Activated T-cell treated with anti-CD3 and anti-CD28 coated beads, Interleukin-2, amount 50 U/mL, for 4 hours (primary cell): Measurements from ENCODE around the gene MSRB2. TPM values are rescaled to one million over a fixed set of nuclear protein-coding genes. Genes with fewer than 3 reads are reported as not detected.
A peak's percentile ranks its signal among the peaks of the same experiment; 100 is the strongest.

ENCODE experiments used
- ATAC-seq, 2 donors: fragments of 200-7000 bp; cut with Tn5 transposase; one replicate each; pipeline ENCODE4 v1.10.0; 2021
- DNase-seq: peaks from one replicate; pipeline ENCODE4 v3.0.0-alpha.2; 2020
- H3K27me3 Mint-ChIP-seq: one replicate; pipeline ENCODE4 v1.8.0; 2021; ENCODE audit warnings: low read depth, mixed read lengths
- H3K36me3 Mint-ChIP-seq: one replicate; pipeline ENCODE4 v1.8.0; 2022; ENCODE audit warnings: mixed read lengths; ENCODE audit not compliant: insufficient read depth
- H3K4me1 Mint-ChIP-seq: one replicate; pipeline ENCODE4 v1.8.0; 2021; ENCODE audit warnings: low read depth, mixed read lengths
- H3K4me3 Mint-ChIP-seq: one replicate; pipeline ENCODE4 v1.8.0; 2021; ENCODE audit warnings: mild to moderate bottlenecking, moderate library complexity, mixed read lengths
- H3K9me3 Mint-ChIP-seq: one replicate; pipeline ENCODE4 v1.8.0; 2021; ENCODE audit warnings: mixed read lengths
- total RNA-seq, 3 donors: library from RNA; stranded (reverse); gene quantifications; one replicate each; pipeline ENCODE4 v1.2.1, GENCODE V29; 2021

The MSRB2 gene
- total RNA-seq, 3 donors from 2014 or later, result 0.99 to 1.3 (median 1.1) TPM

DNA sequence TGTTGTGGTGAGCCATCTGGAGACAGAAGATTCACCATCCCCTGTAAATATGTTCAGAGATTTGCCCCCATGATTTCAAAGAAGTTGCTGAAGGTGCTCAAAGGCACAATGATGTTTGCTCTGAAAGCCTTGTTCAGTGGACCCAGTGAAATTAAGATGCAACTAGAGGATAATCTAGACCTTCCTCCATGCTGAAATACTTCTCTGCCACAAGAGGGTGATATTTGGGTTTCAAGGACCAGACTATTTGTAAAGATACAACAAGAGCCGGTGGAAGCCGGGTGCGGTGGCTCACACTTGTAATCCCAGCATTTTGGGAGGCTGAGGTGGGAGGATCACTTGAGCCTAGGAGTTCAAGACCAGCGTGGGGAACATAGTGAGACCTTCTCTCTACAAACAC is 13.5 kb upstream of the MSRB2 start:
- no peaks in the 10 kb centered on the region for H3K4me1 Mint-ChIP-seq
- H3K4me3 Mint-ChIP-seq, result no peak overlapping the region
- H3K27me3 Mint-ChIP-seq, result peaks cover 40% of the 10 kb centered on the region
- no peaks in the 10 kb centered on the region for H3K36me3 Mint-ChIP-seq
- H3K9me3 Mint-ChIP-seq, result peaks cover 4% of the 10 kb centered on the region
- ATAC-seq (no peak), DNase-seq (no peak)

DNA sequence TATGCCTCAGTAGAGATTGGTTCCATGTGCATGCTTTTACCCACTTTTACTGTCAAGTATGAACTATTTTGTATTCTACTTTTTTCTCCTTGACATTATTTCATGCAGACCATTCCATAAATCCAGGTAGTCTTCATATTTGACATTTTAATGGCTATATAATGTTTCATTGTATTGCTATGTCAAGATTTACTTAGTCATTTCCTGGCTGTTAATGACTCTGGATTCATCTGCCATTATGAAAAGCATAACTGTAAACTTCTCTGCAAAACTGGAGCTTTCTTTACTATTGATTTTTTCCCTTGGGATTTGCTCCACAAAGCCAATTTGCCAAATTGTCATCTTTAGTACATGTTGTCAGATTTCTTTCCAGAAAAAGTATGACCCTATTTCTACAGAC is 6.8 kb upstream of the MSRB2 start:
- Mint-ChIP-seq H3K4me3 (no peak overlapping the region), H3K27me3 (peaks cover 3% of the 10 kb centered on the region), H3K9me3 (peaks cover 8% of the 10 kb centered on the region), H3K4me1 (no peaks in the 10 kb centered on the region), H3K36me3 (no peaks in the 10 kb centered on the region)
- ATAC-seq (no peak), DNase-seq (no peak)

DNA sequence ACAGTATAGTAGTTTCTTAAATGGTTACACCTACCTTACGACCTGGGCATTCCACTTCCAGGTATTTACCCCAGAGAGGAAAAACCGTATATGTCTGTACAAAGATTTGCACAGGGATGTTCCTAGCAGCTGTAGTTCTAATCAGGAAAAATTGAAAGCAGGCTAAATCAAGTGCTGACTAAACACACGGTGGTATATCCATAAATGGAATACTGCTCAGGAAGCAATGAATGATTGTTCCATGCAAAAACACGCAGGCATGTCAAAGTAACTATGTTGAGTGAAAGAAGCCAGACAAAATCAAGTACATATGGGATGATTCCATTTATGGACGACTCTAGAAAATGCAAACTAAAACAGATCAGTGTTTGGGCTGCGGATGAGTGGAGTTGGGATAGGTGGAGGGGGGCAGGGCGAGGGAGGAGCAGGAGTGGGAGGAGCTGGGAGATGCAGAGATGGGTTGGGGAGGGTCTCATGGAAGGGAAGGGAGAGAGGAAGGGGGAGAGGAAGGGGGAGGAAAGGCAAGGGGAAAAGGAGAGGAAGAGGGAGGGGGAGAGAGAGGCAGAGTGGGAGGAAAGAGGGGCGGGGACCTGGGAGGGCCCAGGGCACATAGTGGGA is 484 bp upstream of the MSRB2 start:
- Mint-ChIP-seq H3K9me3 (peaks cover 4% of the 10 kb centered on the region), H3K4me3 (peak overlapping the region; percentile 74), H3K4me1 (peaks cover 28% of the 10 kb centered on the region), H3K27me3 (no peaks in the 10 kb centered on the region), H3K36me3 (no peaks in the 10 kb centered on the region)
- DNase-seq (no peak), ATAC-seq (no peak)

DNA sequence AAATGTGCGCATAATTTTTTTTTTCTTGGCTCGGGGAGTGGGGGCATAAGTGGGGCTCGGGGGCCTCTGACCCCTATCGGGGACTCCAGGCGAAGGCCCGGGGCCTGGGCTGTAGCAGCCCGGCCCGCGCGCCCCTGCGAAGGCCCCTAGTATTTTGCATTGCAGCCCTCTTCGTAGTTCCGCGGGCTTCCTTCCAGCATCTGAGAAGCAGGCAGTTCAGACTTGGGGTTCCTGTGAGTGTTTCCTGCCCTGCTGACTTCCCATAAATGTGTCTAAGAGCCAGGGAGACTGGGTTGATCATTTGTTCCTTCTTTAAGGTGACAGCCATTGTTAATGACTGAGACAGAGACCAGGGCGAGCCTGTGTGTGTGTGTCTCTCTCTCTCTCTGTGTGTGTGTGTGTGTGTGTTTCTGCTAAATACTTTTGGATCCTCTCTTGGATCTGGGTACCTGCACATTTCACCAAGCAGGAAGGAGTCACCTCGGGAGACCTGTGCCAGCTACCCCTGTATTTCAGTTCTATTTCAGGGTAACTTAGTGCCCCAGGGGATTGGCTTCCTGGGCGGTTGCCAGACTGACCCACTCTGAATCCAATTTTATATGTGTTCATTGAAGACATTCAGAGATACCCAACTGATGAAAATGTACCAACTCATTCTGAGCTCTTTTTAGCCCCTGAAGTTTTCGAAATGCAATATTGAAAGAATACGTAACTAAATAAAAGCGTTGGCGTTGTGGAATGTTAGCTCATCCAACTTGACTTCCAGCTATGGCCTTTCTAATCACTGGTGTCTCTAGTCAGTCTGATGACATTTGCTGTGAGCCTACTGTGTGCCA is 805 bp downstream of the MSRB2 start:
- peak; percentile 46 to 59 for ATAC-seq
- Mint-ChIP-seq H3K27me3 (no peaks in the 10 kb centered on the region), H3K36me3 (peaks cover under 1% of the 10 kb centered on the region), H3K4me1 (peaks cover 37% of the 10 kb centered on the region), H3K9me3 (peaks cover 5% of the 10 kb centered on the region), H3K4me3 (peak overlapping the region; percentile 84)
- DNase-seq, result peak; percentile 16

DNA sequence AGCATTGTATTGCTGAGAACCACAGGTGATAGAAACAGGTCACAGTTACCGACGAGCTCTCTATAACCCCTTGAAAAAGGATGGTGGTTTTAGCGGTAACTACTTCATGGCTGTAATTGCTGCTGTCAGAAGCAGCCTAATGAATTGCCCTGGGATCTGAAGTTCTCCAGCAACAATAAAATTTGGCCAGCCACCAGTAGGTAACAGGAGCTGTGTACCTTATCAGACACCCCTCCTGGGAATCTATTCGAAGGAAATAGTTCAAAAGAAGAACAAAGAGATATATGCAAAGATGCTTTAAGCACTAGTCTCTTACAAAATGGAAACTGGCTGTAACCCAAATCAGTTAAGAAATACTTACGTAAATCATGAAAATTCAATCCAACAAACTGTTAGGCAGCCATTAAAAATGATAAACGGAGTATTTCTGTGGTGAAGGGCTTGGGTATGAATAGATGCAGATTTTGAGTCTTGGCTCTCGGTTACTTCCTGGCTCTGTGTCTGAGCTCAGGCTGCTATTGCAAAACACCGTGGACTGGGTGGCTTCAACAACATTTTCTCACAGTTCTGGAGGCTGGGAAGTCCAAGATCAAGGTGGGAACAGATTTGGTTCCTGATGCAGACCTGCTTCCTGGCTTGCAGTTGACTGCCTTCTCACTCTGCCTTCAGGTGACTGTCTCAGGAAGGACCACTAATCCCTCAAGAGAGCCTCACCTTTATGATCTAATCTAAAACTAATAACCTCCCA is 1.6 kb downstream of the MSRB2 start:
- ATAC-seq, result no peak
- Mint-ChIP-seq H3K4me3 (peak overlapping the region; percentile 84), H3K27me3 (no peaks in the 10 kb centered on the region), H3K36me3 (peaks cover 4% of the 10 kb centered on the region), H3K9me3 (peaks cover 4% of the 10 kb centered on the region), H3K4me1 (peaks cover 37% of the 10 kb centered on the region)
- no peak for DNase-seq

DNA sequence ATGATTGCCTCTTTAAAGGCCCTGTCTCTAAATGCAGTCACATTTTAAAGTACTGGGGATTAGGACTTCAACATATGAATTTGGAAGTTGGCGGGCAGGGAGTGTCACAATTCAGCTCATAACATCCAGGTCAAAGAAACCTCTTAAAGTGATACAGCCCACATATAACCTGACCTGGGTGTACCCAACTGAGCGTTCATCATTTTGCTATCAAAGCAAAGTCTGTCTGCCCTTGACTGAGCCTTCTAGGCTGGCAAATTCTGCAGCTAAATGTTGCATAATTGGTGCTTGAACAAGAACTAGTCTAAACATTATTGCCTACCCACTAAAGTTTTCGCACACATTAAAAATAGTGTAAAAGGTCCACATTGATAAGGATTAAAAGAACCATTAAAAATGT is 3.7 kb downstream of the MSRB2 start:
- peaks cover 4% of the 10 kb centered on the region for H3K9me3 Mint-ChIP-seq
- DNase-seq (no peak), ATAC-seq (no peak)
- no peaks in the 10 kb centered on the region for H3K27me3 Mint-ChIP-seq
- no peak overlapping the region for H3K4me3 Mint-ChIP-seq
- peaks cover 37% of the 10 kb centered on the region for H3K4me1 Mint-ChIP-seq
- H3K36me3 Mint-ChIP-seq, result peaks cover 7% of the 10 kb centered on the region

DNA sequence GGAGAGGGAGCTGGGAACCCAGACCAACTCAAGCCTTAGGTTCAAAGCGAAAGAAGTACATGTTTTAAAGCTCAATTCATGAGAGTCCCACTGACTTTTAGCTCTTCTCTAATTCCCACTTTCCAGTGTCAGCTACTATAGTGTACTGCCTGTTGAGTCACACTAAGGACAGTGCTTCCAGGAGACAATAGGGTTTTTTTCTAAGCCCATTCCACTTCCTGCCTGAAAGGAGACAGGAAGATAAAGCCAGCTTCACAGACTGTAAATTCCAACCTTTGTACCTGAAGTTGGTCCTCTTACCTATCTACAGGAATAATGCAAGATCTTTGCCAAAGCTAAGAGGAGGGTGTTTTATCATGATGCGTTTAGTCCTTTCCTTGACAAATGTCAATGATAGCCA is 4.4 kb downstream of the MSRB2 start:
- Mint-ChIP-seq H3K4me3 (no peak overlapping the region), H3K27me3 (no peaks in the 10 kb centered on the region), H3K4me1 (peaks cover 36% of the 10 kb centered on the region), H3K9me3 (peaks cover 4% of the 10 kb centered on the region), H3K36me3 (peaks cover 15% of the 10 kb centered on the region)
- DNase-seq (no peak), ATAC-seq (no peak)

DNA sequence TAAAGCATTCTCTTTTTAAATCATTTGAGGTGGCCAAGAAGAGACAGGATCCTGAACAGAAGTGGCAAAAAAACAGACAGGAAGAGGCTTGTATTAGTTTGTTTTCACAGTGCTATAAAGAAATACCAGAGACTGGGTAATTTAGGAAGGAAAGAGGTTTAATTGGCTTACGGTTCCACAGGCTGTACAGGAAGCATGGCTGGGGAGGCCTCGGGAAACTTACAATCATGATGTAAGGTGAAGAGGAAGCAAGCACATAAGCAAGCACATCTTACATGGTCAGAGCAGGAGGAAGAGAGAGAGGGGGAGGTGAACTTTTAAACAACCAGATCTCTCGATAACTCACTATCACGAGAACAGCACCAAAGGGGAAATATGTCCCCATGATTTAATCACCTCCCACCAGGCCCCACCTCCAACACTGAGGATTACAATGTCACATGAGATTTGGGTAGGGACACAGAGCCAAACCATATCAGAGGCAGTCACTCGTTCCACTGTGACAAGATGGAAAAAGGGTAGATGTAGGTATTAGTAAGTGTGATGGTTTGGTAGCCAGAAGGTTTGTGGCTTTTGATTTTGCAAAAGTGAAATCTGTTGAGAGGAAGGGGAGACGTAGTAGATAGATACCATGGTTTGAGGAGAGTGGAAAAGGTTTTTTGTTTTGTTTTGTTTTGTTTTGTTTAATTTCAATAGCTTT is 5.1 kb downstream of the MSRB2 start:
- DNase-seq (no peak), ATAC-seq (peak in 1 of 2 donors; percentile 22)
- Mint-ChIP-seq H3K9me3 (peaks cover 4% of the 10 kb centered on the region), H3K4me3 (no peak overlapping the region), H3K36me3 (peaks cover 22% of the 10 kb centered on the region), H3K27me3 (no peaks in the 10 kb centered on the region), H3K4me1 (peaks cover 35% of the 10 kb centered on the region)

DNA sequence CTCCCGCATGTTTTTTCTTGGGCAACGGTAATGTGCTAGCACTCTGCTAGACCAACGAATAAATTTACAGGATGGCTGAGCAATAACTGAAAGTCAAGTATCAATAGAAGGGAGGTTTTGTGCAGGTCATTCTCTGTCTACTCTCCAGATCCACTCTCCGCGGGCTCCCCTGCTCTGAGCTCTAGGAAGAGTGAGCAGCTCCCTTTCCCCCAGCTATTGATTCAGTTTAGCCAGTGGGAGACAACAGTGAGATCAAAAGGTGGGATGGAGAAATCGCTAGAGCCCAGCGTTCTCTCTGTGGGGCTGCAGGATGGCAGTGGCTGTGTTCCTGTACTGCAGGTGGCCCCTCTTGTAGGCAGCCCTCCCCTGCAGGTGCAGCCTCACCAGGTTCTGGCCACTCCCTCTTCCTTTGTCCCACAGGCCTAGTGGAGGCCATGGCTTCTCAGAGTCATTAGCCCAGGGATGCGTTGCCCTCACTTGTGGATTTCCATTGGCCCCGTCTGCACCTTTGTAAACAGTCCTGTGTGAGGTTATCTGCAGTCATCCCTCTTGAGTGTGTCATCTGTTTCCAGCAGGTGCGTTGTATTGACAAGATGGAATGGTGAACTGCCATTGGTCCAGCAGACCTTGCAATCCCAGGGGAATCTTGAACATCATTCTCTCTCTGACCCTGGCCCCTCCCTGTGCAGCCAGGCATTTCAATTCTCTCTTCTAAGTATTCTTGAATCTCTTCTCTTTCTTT is 11.1 kb downstream of the MSRB2 start:
- no peak for DNase-seq
- H3K27me3 Mint-ChIP-seq, result no peaks in the 10 kb centered on the region

DNA sequence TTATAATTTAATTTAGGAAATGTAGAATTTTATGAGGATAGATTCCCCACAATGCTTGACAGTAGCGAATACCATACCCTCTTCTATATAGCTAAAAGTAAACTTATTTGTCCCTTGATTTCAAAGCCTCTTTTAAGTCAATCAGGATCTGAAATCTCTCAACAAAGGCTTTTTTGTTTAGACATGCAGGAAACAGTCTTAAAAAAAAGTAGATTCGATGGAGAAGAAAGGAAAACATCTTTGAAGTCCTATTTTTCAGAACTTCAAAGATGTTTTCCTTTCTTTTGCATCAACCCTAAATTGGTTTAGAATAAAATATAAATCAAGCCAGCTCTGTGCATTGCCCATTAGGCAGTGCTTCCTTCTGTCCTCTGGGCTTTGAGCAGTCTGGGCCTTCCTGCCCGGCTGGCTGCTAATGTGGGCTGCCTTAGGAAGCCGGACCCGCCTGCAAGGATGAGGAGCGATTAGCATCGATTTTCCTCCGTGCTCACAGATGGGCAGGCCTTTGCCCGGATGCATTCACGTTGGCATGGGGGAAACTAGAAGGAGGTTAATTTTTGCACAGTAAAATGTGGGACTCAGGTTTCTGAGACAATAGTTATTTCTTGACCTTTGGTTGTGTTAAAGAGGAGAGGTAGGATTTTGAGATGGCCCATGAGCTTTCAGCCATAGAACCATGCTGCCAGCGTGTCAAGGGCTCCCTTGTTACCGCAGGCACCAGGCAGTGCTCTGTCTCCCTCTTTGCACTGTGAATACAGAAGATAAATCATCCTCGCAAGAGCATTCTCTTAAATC is 15.5 kb downstream of the MSRB2 start:
- no peaks in the 10 kb centered on the region for H3K9me3 Mint-ChIP-seq
- H3K4me3 Mint-ChIP-seq, result no peak overlapping the region
- DNase-seq (no peak), ATAC-seq (no peak)
- H3K27me3 Mint-ChIP-seq, result no peaks in the 10 kb centered on the region
- peaks cover 28% of the 10 kb centered on the region for H3K36me3 Mint-ChIP-seq
- no peaks in the 10 kb centered on the region for H3K4me1 Mint-ChIP-seq

More for the DNA sequence above, 11.1 kb downstream of the MSRB2 start:
- no peaks in the 10 kb centered on the region for H3K4me1 Mint-ChIP-seq
- no peaks in the 10 kb centered on the region for H3K9me3 Mint-ChIP-seq
- peaks cover 41% of the 10 kb centered on the region for H3K36me3 Mint-ChIP-seq
- no peak for ATAC-seq
- no peak overlapping the region for H3K4me3 Mint-ChIP-seq

DNA sequence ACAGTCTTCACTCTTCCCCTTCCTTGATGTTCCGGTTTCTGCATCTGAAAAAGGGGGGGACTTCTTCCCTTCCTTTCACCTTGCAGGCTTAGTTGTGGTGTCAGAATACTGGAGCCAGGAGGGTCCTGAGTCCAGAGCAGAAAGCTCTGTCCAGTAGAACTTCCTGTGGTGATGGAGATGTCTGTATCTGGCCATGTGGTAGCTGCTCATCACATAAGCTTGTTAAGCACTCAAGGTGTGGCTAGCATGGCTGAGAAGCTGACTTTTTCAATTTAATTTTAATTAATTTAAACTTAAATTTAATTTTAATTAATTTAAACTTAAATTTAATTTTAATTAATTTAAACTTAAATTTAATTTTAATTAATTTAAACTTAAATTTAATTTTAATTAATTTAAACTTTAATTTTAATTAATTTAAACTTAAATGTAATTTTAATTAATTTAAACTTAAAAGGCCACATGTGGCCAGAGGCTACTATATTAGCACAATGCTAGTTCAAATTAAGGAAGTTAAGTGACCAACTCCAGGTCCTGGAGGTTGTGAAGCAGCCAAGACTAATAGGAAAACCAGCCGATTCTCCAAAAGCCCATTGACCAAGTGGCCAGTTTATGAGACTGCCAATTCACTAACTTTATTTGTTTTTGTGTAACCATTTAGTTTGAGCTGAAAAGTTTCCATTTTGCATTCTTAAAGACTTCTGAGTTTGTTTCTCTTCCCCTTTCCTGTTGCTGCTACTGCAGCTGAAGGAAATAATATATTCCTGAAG is 16.3 kb downstream of the MSRB2 start:
- peaks cover 26% of the 10 kb centered on the region for H3K36me3 Mint-ChIP-seq
- no peak for ATAC-seq

DNA sequence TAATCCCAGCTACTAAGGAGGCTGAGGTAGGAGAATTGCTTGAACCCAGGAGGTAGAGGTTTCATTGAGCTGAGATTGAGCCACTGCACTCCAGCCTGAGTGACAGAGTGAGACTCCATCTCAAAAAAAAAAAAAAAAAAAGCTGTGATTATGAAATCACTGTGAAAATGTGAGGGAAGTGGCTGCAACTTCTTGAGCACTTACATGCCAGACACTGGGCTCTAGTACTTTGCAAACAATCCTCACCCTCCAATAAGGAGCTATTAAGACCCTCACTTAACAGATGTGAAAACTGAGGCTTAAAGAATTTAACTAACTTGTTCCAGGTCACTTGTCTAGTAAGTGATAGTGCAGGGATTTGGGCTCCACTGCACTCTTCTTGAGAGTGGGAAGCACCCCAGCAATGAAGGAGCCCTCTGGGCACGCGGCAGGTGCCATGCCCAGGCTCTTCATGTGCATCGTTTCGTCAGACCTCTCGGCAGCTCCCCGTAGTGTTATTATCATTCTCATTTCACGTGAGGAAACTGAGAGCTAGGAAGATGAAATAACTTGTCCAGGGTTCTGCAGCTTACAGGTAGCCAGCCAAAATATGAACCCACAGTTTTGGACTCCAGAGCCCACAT is 19.0 kb downstream of the MSRB2 start:
- H3K9me3 Mint-ChIP-seq, result no peaks in the 10 kb centered on the region
- DNase-seq (no peak), ATAC-seq (no peak)
- H3K36me3 Mint-ChIP-seq, result peaks cover 22% of the 10 kb centered on the region
- no peaks in the 10 kb centered on the region for H3K27me3 Mint-ChIP-seq
- no peak overlapping the region for H3K4me3 Mint-ChIP-seq
- no peaks in the 10 kb centered on the region for H3K4me1 Mint-ChIP-seq

More for the DNA sequence above, 16.3 kb downstream of the MSRB2 start:
- Mint-ChIP-seq H3K4me1 (no peaks in the 10 kb centered on the region), H3K27me3 (no peaks in the 10 kb centered on the region), H3K9me3 (no peaks in the 10 kb centered on the region), H3K4me3 (no peak overlapping the region)
- no peak for DNase-seq
